Measurements from ENCODE around the gene SVOPL.

SVOPL gene

GRCh38 chr7:138554674-138555073 lies 146.5 kb downstream of the SVOPL start:
- DNase-seq (ENCODE audit: low spot score), result no peak

GRCh38 chr7:138553805-138554204 lies 147.4 kb downstream of the SVOPL start:
- no peak for DNase-seq (ENCODE audit: low spot score)
- no peak for TF ChIP-seq CTCF (IDR thresholded peaks at IDR 0.05; ENCODE audit: extremely low read depth, missing control alignments)

More at GRCh38 chr7:138554674-138555073, 146.5 kb downstream of the SVOPL start:
- no peak for TF ChIP-seq CTCF (IDR thresholded peaks at IDR 0.05; ENCODE audit: extremely low read depth, missing control alignments)

GRCh38 chr7:138551102-138551501 lies 150.1 kb downstream of the SVOPL start:
- DNase-seq (ENCODE audit: low spot score), result no peak
- no peak for TF ChIP-seq CTCF (IDR thresholded peaks at IDR 0.05; ENCODE audit: extremely low read depth, missing control alignments)

GRCh38 chr7:138550337-138550736 lies 150.8 kb downstream of the SVOPL start:
- no peak for TF ChIP-seq CTCF (IDR thresholded peaks at IDR 0.05; ENCODE audit: extremely low read depth, missing control alignments)
- no peak for DNase-seq (ENCODE audit: low spot score)

GRCh38 chr7:138549082-138549481 lies 152.1 kb downstream of the SVOPL start:
- DNase-seq (ENCODE audit: low spot score), result no peak
- no peak for TF ChIP-seq CTCF (IDR thresholded peaks at IDR 0.05; ENCODE audit: extremely low read depth, missing control alignments)

GRCh38 chr7:138546829-138547228 lies 154.3 kb downstream of the SVOPL start:
- DNase-seq (ENCODE audit: low spot score), result no peak
- TF ChIP-seq CTCF (IDR thresholded peaks at IDR 0.05; ENCODE audit: extremely low read depth, missing control alignments), result no peak

GRCh38 chr7:138546064-138546619 lies 155.0 kb downstream of the SVOPL start:
- no peak for TF ChIP-seq CTCF (IDR thresholded peaks at IDR 0.05; ENCODE audit: extremely low read depth, missing control alignments)
- no peak for DNase-seq (ENCODE audit: low spot score)

Measured in GM20000 (cell line).